Liver (tissue), 9 donors: ENCODE data around the gene ADAM11. TPM values are rescaled to one million over a fixed set of nuclear protein-coding genes. Genes with fewer than 3 reads are reported as not detected.

Source experiments
- DNase-seq: peaks from one replicate; pipeline ENCODE4 v3.0.0-alpha.2; 2017; ENCODE audit warnings: low spot score
- H3K27ac ChIP-seq, 2 donors: one replicate each; pipeline ENCODE4 v1.7.0; 2013; ENCODE audit warnings: inconsistent platforms in 2 of 2, low read length in 2 of 2, control low read depth in 1 of 2, low read depth in 1 of 2, mild to moderate bottlenecking in 1 of 2
- H3K27me3 ChIP-seq, 4 donors: one replicate each; pipeline versions ENCODE4 v1.6.1 to v1.7.0; 2013; ENCODE audit warnings: low read length in 3 of 4, inconsistent platforms in 1 of 4, mild to moderate bottlenecking in 1 of 4, moderate library complexity in 1 of 4; ENCODE audit not compliant: control insufficient read depth in 4 of 4, insufficient read depth in 4 of 4
- H3K36me3 ChIP-seq, 4 donors: one replicate each; pipeline versions ENCODE4 v1.6.1 to v1.7.0; 2013; ENCODE audit warnings: low read length in 3 of 4, mild to moderate bottlenecking in 3 of 4, low read depth in 1 of 4, moderate library complexity in 1 of 4; ENCODE audit not compliant: control insufficient read depth in 4 of 4, insufficient read depth in 3 of 4
- H3K4me1 ChIP-seq, 4 donors: one replicate each; pipeline versions ENCODE4 v1.6.1 to v1.7.0; 2013; ENCODE audit warnings: low read length in 3 of 4, mild to moderate bottlenecking in 3 of 4, moderate library complexity in 1 of 4; ENCODE audit not compliant: control insufficient read depth in 4 of 4, insufficient read depth in 4 of 4
- H3K4me3 ChIP-seq, 3 donors: one replicate each; pipeline versions ENCODE4 v1.6.1 to v1.7.0; 2013; ENCODE audit warnings: low read length in 3 of 3, control low read depth in 1 of 3, low read depth in 1 of 3, mild to moderate bottlenecking in 1 of 3
- H3K9ac ChIP-seq, 2 donors: one replicate each; pipeline ENCODE4 v1.7.0; 2013; ENCODE audit warnings: low read length in 2 of 2, mild to moderate bottlenecking in 2 of 2, moderate library complexity in 2 of 2, control low read depth in 1 of 2, low read depth in 1 of 2
- H3K9me3 ChIP-seq, 4 donors: one replicate each; pipeline versions ENCODE4 v1.6.1 to v1.7.0; 2013; ENCODE audit warnings: low read length in 3 of 4; ENCODE audit not compliant: control insufficient read depth in 4 of 4
- ATF3 ChIP-seq: IDR thresholded peaks from 2 replicates; pipeline ENCODE4 v1.6.1; 2016; ENCODE audit warnings: antibody characterized with exemption
- CTCF ChIP-seq: fragments of 150-350 bp; IDR thresholded peaks from 2 replicates; pipeline ENCODE4 v1.5.1; 2017; ENCODE audit warnings: improper control_type of control experiment, low read depth, low read length; ENCODE audit not compliant: missing input control
- FOXA2 ChIP-seq: IDR thresholded peaks from 2 replicates; pipeline ENCODE4 v1.6.1; 2016; ENCODE audit warnings: antibody characterized with exemption
- GABPA ChIP-seq, 2 donors: IDR thresholded peaks in 1 of 2; conservative IDR thresholded peaks in 1 of 2; 2 replicates each; pipeline ENCODE4 v1.6.1; 2016; ENCODE audit warnings: antibody characterized with exemption in 2 of 2, mild to moderate bottlenecking in 1 of 2, moderate library complexity in 1 of 2
- HNF4A ChIP-seq, 2 donors: conservative IDR thresholded peaks; 2 replicates each; pipeline ENCODE4 v1.6.1; 2016; ENCODE audit warnings: antibody characterized with exemption in 2 of 2, mild to moderate bottlenecking in 2 of 2
- HNF4G ChIP-seq: IDR thresholded peaks from 2 replicates; pipeline ENCODE4 v1.6.1; 2016; ENCODE audit warnings: antibody characterized with exemption
- MAX ChIP-seq: IDR thresholded peaks from 2 replicates; pipeline ENCODE4 v1.6.1; 2016; ENCODE audit warnings: antibody characterized with exemption
- RAD21 ChIP-seq, 2 donors: IDR thresholded peaks; 2 replicates each; pipeline ENCODE4 v1.6.1; 2016; ENCODE audit warnings: antibody characterized with exemption in 2 of 2, mild to moderate bottlenecking in 2 of 2
- REST ChIP-seq: IDR thresholded peaks from 2 replicates; pipeline ENCODE4 v1.6.1; 2016; ENCODE audit warnings: antibody characterized with exemption, mild to moderate bottlenecking
- RXRA ChIP-seq, 2 donors: IDR thresholded peaks; 2 replicates each; pipeline ENCODE4 v1.6.1; 2017 to 2018; ENCODE audit warnings: antibody characterized with exemption in 2 of 2, mild to moderate bottlenecking in 1 of 2
- SP1 ChIP-seq: IDR thresholded peaks from 2 replicates; pipeline ENCODE4 v1.6.1; 2018; ENCODE audit warnings: antibody characterized with exemption, mild to moderate bottlenecking
- TAF1 ChIP-seq: conservative IDR thresholded peaks from 2 replicates; pipeline ENCODE4 v1.6.1; 2016; ENCODE audit warnings: antibody characterized with exemption, mild to moderate bottlenecking
- YY1 ChIP-seq: IDR thresholded peaks from 2 replicates; pipeline ENCODE4 v1.6.1; 2016; ENCODE audit warnings: antibody characterized with exemption, mild to moderate bottlenecking
- ZBTB33 ChIP-seq: IDR thresholded peaks from 2 replicates; pipeline ENCODE4 v1.6.1; 2016; ENCODE audit warnings: antibody characterized with exemption
- WGBS: extraction: QIAGEN DNeasy Blood & Tissue Kit; methylation state at CpG from one replicate; pipeline ENCODE4 v1.1.7; 2013; 5-methylcytosine and 5-hydroxymethylcytosine counted together
- polyA plus RNA-seq, 2 donors: library from polyadenylated mRNA; stranded (reverse) in 1 of 2; unstranded in 1 of 2; fragments of 200-250 nt in 1 of 2; fragments of >200 nt in 1 of 2; fragmentation: Nextera tagmentation in 1 of 2; extraction: Ambion mirVana in 1 of 2; gene quantifications; one replicate each; pipeline versions ENCODE4 v1.2.1 to v1.2.3, GENCODE V29; 2013 to 2015
- total RNA-seq, 2 donors: library from RNA; depleted of rRNA; stranded (reverse); fragments of >200 nt; gene quantifications; one replicate each; pipeline ENCODE4 v1.2.3, GENCODE V29; 2014
- donor health status: healthy.
- donor health status: healthy.
- donor health status: healthy.
- donor health status: healthy.
- donor health status: healthy.

Gene ADAM11
- total and polyA plus RNA-seq, 4 donors: 0.06 to 1.1 (median 0.08) TPM; not detected in 1

- DNase-seq: no peak
- WGBS: 80% methylated on average over 11 of the region's 11 CpGs
- Histone ChIP-seq H3K27me3 (peaks cover 0 to 4% (median 0%) of the 10 kb centered on the region in 4 donors), H3K27ac (no peak overlapping the region), H3K9me3 (no peaks in the 10 kb centered on the region), H3K4me3 (no peak overlapping the region), H3K4me1 (peaks cover 4 to 10% (median 6%) of the 10 kb centered on the region in 4 donors), H3K9ac (no peak overlapping the region), H3K36me3 (no peaks in the 10 kb centered on the region)
- TF ChIP-seq REST: no peak
- TF ChIP-seq YY1: no peak
- TF ChIP-seq GABPA (IDR thresholded peaks at IDR 0.05 in 1 of 2, conservative IDR thresholded peaks at IDR 0.05 in 1 of 2): no peak
- no peak for TF ChIP-seq ZBTB33
- no peak for TF ChIP-seq MAX
- TF ChIP-seq SP1: no peak
- no peak for TF ChIP-seq FOXA2
Observed at GRCh38 chr17:44770166-44770925, 11.6 kb downstream of the ADAM11 start.

GRCh38 chr17:44772308-44773045 lies 13.7 kb downstream of the ADAM11 start:
- DNase-seq: no peak
- H3K27me3 ChIP-seq: peaks cover 0 to 5% (median 2%) of the 10 kb centered on the region in 4 donors
- H3K4me1 ChIP-seq: peaks cover 4 to 20% (median 15%) of the 10 kb centered on the region in 4 donors
- no peak overlapping the region for H3K27ac ChIP-seq
- H3K36me3 ChIP-seq: no peaks in the 10 kb centered on the region
- no peaks in the 10 kb centered on the region for H3K9me3 ChIP-seq
- WGBS: 66% methylated on average over 21 of the region's 21 CpGs
- no peak overlapping the region for H3K4me3 ChIP-seq
- TF ChIP-seq REST (no peak), HNF4G (no peak), RAD21 (IDR thresholded peaks at IDR 0.05) (no peak), ATF3 (no peak), HNF4A (conservative IDR thresholded peaks at IDR 0.05) (no peak), TAF1 (no peak), GABPA (IDR thresholded peaks at IDR 0.05 in 1 of 2, conservative IDR thresholded peaks at IDR 0.05 in 1 of 2) (no peak), CTCF (no peak), RXRA (IDR thresholded peaks at IDR 0.05) (no peak)
- no peak overlapping the region for H3K9ac ChIP-seq
